Epithelial cell of proximal tubule (primary cell): ENCODE results near the gene ASCC2. TPM values are rescaled to one million over a fixed set of nuclear protein-coding genes. Genes with fewer than 3 reads are reported as not detected.
"Not testable (repeated sequence)": the region's sequence is repeated elsewhere in the genome, so short reads cannot be mapped to it uniquely, and the experiment has no call there.

Experiments used
- DNase-seq: peaks from one replicate; pipeline ENCODE4 v3.0.0-alpha.2; 2011; ENCODE audit warnings: low read depth
- H3K4me3 ChIP-seq: 2 replicates; pipeline ENCODE4 v1.5.1; 2011; ENCODE audit warnings: low read depth, mild to moderate bottlenecking, low read length
- CTCF ChIP-seq: conservative IDR thresholded peaks from 2 replicates; pipeline ENCODE4 v1.5.1; 2012; ENCODE audit warnings: low read depth, mild to moderate bottlenecking, low read length
- total RNA-seq: library from RNA; depleted of rRNA; stranded (reverse); fragments of >200 nt; gene quantifications from 2 replicates; pipeline ENCODE4 v1.2.3, GENCODE V29; 2015

Gene ASCC2
- total RNA-seq, 1 donor from 2014 or later = 24.0 TPM

GRCh38 chr22:29830585-29830984 lies 7.5 kb downstream of the ASCC2 start:
- DNase-seq = no peak
- H3K4me3 ChIP-seq = no peak overlapping the region
- no peak for TF ChIP-seq CTCF

GRCh38 chr22:29827726-29828125 lies 10.3 kb downstream of the ASCC2 start:
- DNase-seq = peak; percentile 69
- H3K4me3 ChIP-seq = not testable (repeated sequence)

GRCh38 chr22:29827091-29827490 lies 11.0 kb downstream of the ASCC2 start:
- no peak overlapping the region for H3K4me3 ChIP-seq
- TF ChIP-seq CTCF = no peak
- no peak for DNase-seq

GRCh38 chr22:29825578-29825977 lies 12.5 kb downstream of the ASCC2 start:
- no peak for TF ChIP-seq CTCF
- DNase-seq = no peak
- no peak overlapping the region for H3K4me3 ChIP-seq

GRCh38 chr22:29824677-29825076 lies 13.4 kb downstream of the ASCC2 start:
- H3K4me3 ChIP-seq = no peak overlapping the region
- no peak for TF ChIP-seq CTCF
- no peak for DNase-seq

- TF ChIP-seq CTCF = no peak
- peak; percentile 81 for DNase-seq
- no peak overlapping the region for H3K4me3 ChIP-seq
Observed at GRCh38 chr22:29821291-29822016, 16.6 kb downstream of the ASCC2 start.

GRCh38 chr22:29820961-29821290 lies 17.1 kb downstream of the ASCC2 start:
- no peak for TF ChIP-seq CTCF

More at GRCh38 chr22:29820961-29821290, 17.1 kb downstream of the ASCC2 start:
- no peak overlapping the region for H3K4me3 ChIP-seq
- DNase-seq = no peak
